HepG2 (cell line): ENCODE measurements around the gene RGS19. TPM values are rescaled to one million over a fixed set of nuclear protein-coding genes. Genes with fewer than 3 reads are reported as not detected.

Source experiments
- ATAC-seq: fragments of 200-7000 bp; cut with Tn5 transposase; 3 replicates; pipeline ENCODE4 v1.9.1; 2020; ENCODE audit warnings: mild to moderate bottlenecking, moderate library complexity
- BruUV-seq: library from RNA; stranded (reverse); fragments of 400-500 nt; replicated peaks from 2 replicates; lab custom pipeline; 2021; lab: Mats Ljungman, UMichigan
- CTCF ChIA-PET: fragments of 300-600 bp; formaldehyde crosslinking; extraction: SDS; loops from one replicate; lab custom pipeline; 2021; ENCODE audit warnings: low total read pairs, inconsistent platforms, low intra/inter-chr PET ratio; lab: Yijun Ruan, JAX
- POLR2A ChIA-PET: fragments of 350-600 bp; sonication (Branson Sonifier 250); formaldehyde crosslinking; loops from one replicate; lab custom pipeline; 2020; ENCODE audit warnings: antibody characterized with exemption, inconsistent platforms; lab: Yijun Ruan, JAX
- DNase-seq: peaks from one replicate; pipeline ENCODE4 v3.0.0-alpha.2; 2015; ENCODE audit warnings: low spot score
- FAIRE-seq: peaks from 3 replicates; lab custom pipeline; 2011; peaks lifted over from hg19 to GRCh38; lab: Jason Lieb, UNC
- H2AFZ ChIP-seq: one replicate; pipeline ENCODE4 v1.6.1; 2011; ENCODE audit warnings: low read length, inconsistent platforms
- H3K27ac ChIP-seq: fragments of 300-600 bp; 3 replicates; pipeline ENCODE4 v1.8.0; 2011; ENCODE audit warnings: mixed run types, mild to moderate bottlenecking, mixed read lengths, low read length, inconsistent platforms; ENCODE audit not compliant: insufficient read depth; ENCODE audit errors: extremely low read length
- H3K27me3 ChIP-seq, 2 experiments: fragments of 200-600 bp in 1 of 2; 2 replicates in 1 of 2; 3 replicates in 1 of 2; pipeline versions ENCODE4 v1.6.0 to v1.8.0; 2011; ENCODE audit warnings: low read length in 2 of 2, mild to moderate bottlenecking in 2 of 2, moderate library complexity in 2 of 2, inconsistent platforms in 1 of 2; ENCODE audit not compliant: insufficient read depth in 2 of 2, control insufficient read depth in 1 of 2
- H3K36me3 ChIP-seq, 2 experiments: fragments of 200-600 bp in 1 of 2; replicated peaks in 1 of 2; 2 replicates in 1 of 2; 3 replicates in 1 of 2; pipeline versions ENCODE4 v1.5.1 to v1.8.0; 2011; ENCODE audit warnings: low read length in 2 of 2, inconsistent platforms in 1 of 2; ENCODE audit not compliant: insufficient read depth in 2 of 2, control insufficient read depth in 1 of 2
- H3K4me1 ChIP-seq: 2 replicates; pipeline ENCODE4 v1.5.1; 2012; ENCODE audit warnings: low read length, inconsistent platforms; ENCODE audit not compliant: insufficient read depth
- H3K4me2 ChIP-seq: 2 replicates; pipeline ENCODE4 v1.6.0; 2011; ENCODE audit warnings: low read depth, low read length, inconsistent platforms
- H3K4me3 ChIP-seq, 3 experiments: fragments of 200-600 bp in 1 of 3; sonication (generic), shearing (Covaris generic) in 1 of 3; replicated peaks in 1 of 3; 2 replicates each; pipeline ENCODE4 v1.5.1; 2011 to 2016; ENCODE audit warnings: low read length in 3 of 3, inconsistent platforms in 2 of 3, low read depth in 2 of 3, mild to moderate bottlenecking in 2 of 3, control low read depth in 1 of 3, mixed read lengths in 1 of 3; ENCODE audit not compliant: insufficient read depth in 1 of 3
- H3K79me2 ChIP-seq: one replicate; pipeline ENCODE4 v1.6.1; 2011; ENCODE audit warnings: low read length, inconsistent platforms; ENCODE audit not compliant: insufficient read depth
- H3K9ac ChIP-seq: 2 replicates; pipeline ENCODE4 v1.6.0; 2011; ENCODE audit warnings: mild to moderate bottlenecking, low read depth, low read length, inconsistent platforms; ENCODE audit not compliant: insufficient read depth
- H3K9me3 ChIP-seq: 2 replicates; pipeline ENCODE4 v1.5.1; 2012; ENCODE audit warnings: mild to moderate bottlenecking, low read length
- H4K20me1 ChIP-seq: 2 replicates; pipeline ENCODE4 v1.6.0; 2011; ENCODE audit warnings: inconsistent platforms, mild to moderate bottlenecking, low read length, moderate library complexity; ENCODE audit not compliant: insufficient read depth
- CC2D1A ChIP-seq: sonication (generic); formaldehyde crosslinking; IDR thresholded peaks from 2 replicates; pipeline ENCODE4 v1.8.1; 2023; ENCODE audit warnings: mild to moderate bottlenecking, missing genetic modification reagents
- MAZ ChIP-seq, 2 experiments: sonication (generic) in 1 of 2; formaldehyde crosslinking in 1 of 2; IDR thresholded peaks; 2 replicates each; pipeline versions ENCODE4 v1.5.0 to v1.6.1; 2012 to 2020; ENCODE audit warnings: low read depth in 2 of 2, mild to moderate bottlenecking in 2 of 2, borderline replicate concordance in 1 of 2, improper control_type of control experiment in 1 of 2, low read length in 1 of 2, missing genetic modification reagents in 1 of 2, moderate library complexity in 1 of 2
- MLLT10 ChIP-seq: sonication (generic); formaldehyde crosslinking; IDR thresholded peaks from 2 replicates; pipeline ENCODE4 v1.4.0; 2020; ENCODE audit warnings: missing genetic modification reagents
- MTF2 ChIP-seq: sonication (generic); formaldehyde crosslinking; IDR thresholded peaks from 2 replicates; pipeline ENCODE4 v1.5.0; 2020; ENCODE audit warnings: missing genetic modification reagents, borderline replicate concordance
- SALL1 ChIP-seq: sonication (generic); formaldehyde crosslinking; IDR thresholded peaks from 2 replicates; pipeline ENCODE4 v1.8.0; 2022; ENCODE audit warnings: mild to moderate bottlenecking, missing genetic modification reagents
- ZNF225 ChIP-seq: sonication (generic); formaldehyde crosslinking; IDR thresholded peaks from 2 replicates; pipeline ENCODE4 v1.4.0; 2020; ENCODE audit warnings: mild to moderate bottlenecking, missing genetic modification reagents
- ZNF251 ChIP-seq: sonication (generic); formaldehyde crosslinking; IDR thresholded peaks from 2 replicates; pipeline ENCODE4 v1.9.0; 2021; ENCODE audit warnings: mild to moderate bottlenecking, missing genetic modification reagents
- ZNF317 ChIP-seq: sonication (generic); formaldehyde crosslinking; IDR thresholded peaks from 2 replicates; pipeline ENCODE4 v1.5.0; 2020; ENCODE audit warnings: mild to moderate bottlenecking, missing genetic modification reagents
- ZNF383 ChIP-seq: sonication (generic); formaldehyde crosslinking; IDR thresholded peaks from 2 replicates; pipeline ENCODE4 v1.4.0; 2020; ENCODE audit warnings: missing genetic modification reagents, mild to moderate bottlenecking, borderline replicate concordance
- ZNF446 ChIP-seq: sonication (generic); formaldehyde crosslinking; IDR thresholded peaks from 2 replicates; pipeline ENCODE4 v1.5.0; 2020; ENCODE audit warnings: mild to moderate bottlenecking, missing genetic modification reagents
- ZNF563 ChIP-seq: sonication (generic); formaldehyde crosslinking; IDR thresholded peaks from 2 replicates; pipeline ENCODE4 v1.8.0; 2022; ENCODE audit warnings: mild to moderate bottlenecking, moderate library complexity, missing genetic modification reagents
- ZNF709 ChIP-seq: sonication (generic); formaldehyde crosslinking; IDR thresholded peaks from 2 replicates; pipeline ENCODE4 v1.5.0; 2020; ENCODE audit warnings: mild to moderate bottlenecking, missing genetic modification reagents
- WGBS: methylation state at CpG from one replicate; pipeline ENCODE4 v1.1.6; 2017; ENCODE audit warnings: low lambda C conversion rate; 5-methylcytosine and 5-hydroxymethylcytosine counted together
- in situ Hi-C: cut with HindIII; loops from 2 replicates; pipeline ENCODE4 v1.10.0; 2017; ENCODE audit warnings: low pct_unique_long_range_greater_than_20kb; ENCODE audit not compliant: extremely low pct_ligation_motif_present
- intact Hi-C: fragments of 100-400 bp; cut with micrococcal nuclease; formaldehyde crosslinking; loops from one replicate; pipeline ENCODE4 v1.10.0; 2022; ENCODE audit not compliant: unreplicated experiment
- polyA plus RNA-seq, 8 experiments: library from polyadenylated mRNA; depleted of rRNA in 3 of 8; stranded (reverse) in 7 of 8; unstranded in 1 of 8; fragments of >200 nt; fragmentation: Illumina TruSeq in 4 of 8; extraction: Trizol in 4 of 8; gene quantifications; 2 replicates each; pipeline versions ENCODE4 v1.2.1 to v1.2.3, GENCODE V29; 2011 to 2016; ENCODE audit warnings: low read depth in 4 of 8, missing spikeins in 1 of 8, mixed read lengths in 1 of 8; ENCODE audit not compliant: insufficient read depth in 1 of 8
- total RNA-seq, 5 experiments: library from RNA; depleted of rRNA; stranded (reverse); fragments of >200 nt; fragmentation: Illumina TruSeq; extraction: Trizol; gene quantifications; 2 replicates each; pipeline ENCODE4 v1.2.3, GENCODE V29; 2016; ENCODE audit warnings: low read depth in 1 of 5
- TF ChIP-seq, protein P1 (sequence below): sonication (generic); formaldehyde crosslinking; IDR thresholded peaks from 2 replicates; pipeline ENCODE4 v1.4.0; 2020; ENCODE audit warnings: low read depth, mild to moderate bottlenecking, missing genetic modification reagents
- TF ChIP-seq, protein P2 (sequence below): sonication (generic); formaldehyde crosslinking; IDR thresholded peaks from 2 replicates; pipeline ENCODE4 v1.5.0; 2020; ENCODE audit warnings: mild to moderate bottlenecking, missing genetic modification reagents
- TF ChIP-seq, protein P3 (sequence below): sonication (generic); formaldehyde crosslinking; IDR thresholded peaks from 2 replicates; pipeline ENCODE4 v1.4.0; 2020; ENCODE audit warnings: mild to moderate bottlenecking, missing genetic modification reagents, borderline replicate concordance

The RGS19 gene
- total and polyA plus RNA-seq, 2 of the 13 experiments (the other 11 are each of a cell fraction or from before 2014, with no cell fraction given): 10.7 to 11.9 TPM

GRCh38 chr20:64049878-64050260 lies 29.4 kb downstream of the RGS19 start:
- peaks cover 69% of the 10 kb centered on the region for H3K4me1 ChIP-seq
- ATAC-seq (peak; percentile 4), DNase-seq (no peak), FAIRE-seq (no peak)
- peak overlapping the region; percentile 79 for H3K9ac ChIP-seq
- H3K27me3 ChIP-seq: no peaks in the 10 kb centered on the region; a peak in 1 of 5 replicates
- peaks cover 4% of the 10 kb centered on the region for H3K79me2 ChIP-seq
- H3K27ac ChIP-seq: peak overlapping the region; percentile 68
- no peaks in the 10 kb centered on the region for H3K9me3 ChIP-seq
- ChIA-PET POLR2A (interaction anchor here (0.7 to 9.4 kb wide), 10 partner anchors 10 to 153 kb away, joined by 3 to 252 read pairs (median 6); partner anchors contain the start of genes C20orf204, PRPF6, SAMD10 and TCEA2), CTCF (no interaction called here)
- intact Hi-C loops: loop anchor here (1.0 kb wide), 1 partner anchor 26 kb away; no protein-coding TSS in a partner anchor
- in situ Hi-C loops: no loop called here
- no peak overlapping the region for H2AFZ ChIP-seq
- H3K4me2 ChIP-seq: peak overlapping the region; percentile 98
- BruUV-seq: no TSS peak
- H3K4me3 ChIP-seq: peak overlapping the region; percentile 65 to 88 (median 77)
- no peaks in the 10 kb centered on the region for H4K20me1 ChIP-seq
- no peaks in the 10 kb centered on the region for H3K36me3 ChIP-seq
- WGBS: 4% methylated on average over 8 of the region's 16 CpGs
- no peak for TF ChIP-seq MAZ (IDR thresholded peaks at IDR 0.05; ENCODE audit: borderline replicate concordance, low read depth, low read length)
- TF ChIP-seq MAZ (CRISPR knock-in tag; IDR thresholded peaks at IDR 0.05; ENCODE audit: low read depth): no peak; the same call in 1 of the 2 replicates
- TF ChIP-seq, protein P1, sequence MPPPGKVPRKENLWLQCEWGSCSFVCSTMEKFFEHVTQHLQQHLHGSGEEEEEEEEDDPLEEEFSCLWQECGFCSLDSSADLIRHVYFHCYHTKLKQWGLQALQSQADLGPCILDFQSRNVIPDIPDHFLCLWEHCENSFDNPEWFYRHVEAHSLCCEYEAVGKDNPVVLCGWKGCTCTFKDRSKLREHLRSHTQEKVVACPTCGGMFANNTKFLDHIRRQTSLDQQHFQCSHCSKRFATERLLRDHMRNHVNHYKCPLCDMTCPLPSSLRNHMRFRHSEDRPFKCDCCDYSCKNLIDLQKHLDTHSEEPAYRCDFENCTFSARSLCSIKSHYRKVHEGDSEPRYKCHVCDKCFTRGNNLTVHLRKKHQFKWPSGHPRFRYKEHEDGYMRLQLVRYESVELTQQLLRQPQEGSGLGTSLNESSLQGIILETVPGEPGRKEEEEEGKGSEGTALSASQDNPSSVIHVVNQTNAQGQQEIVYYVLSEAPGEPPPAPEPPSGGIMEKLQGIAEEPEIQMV (CRISPR knock-in tag): 0 out of 2 replicates have a peak, but pooled peaks have one; percentile 4
- no peak; the same call in 1 of the 2 replicates for TF ChIP-seq ZNF317 (CRISPR knock-in tag)
- TF ChIP-seq, protein P2, sequence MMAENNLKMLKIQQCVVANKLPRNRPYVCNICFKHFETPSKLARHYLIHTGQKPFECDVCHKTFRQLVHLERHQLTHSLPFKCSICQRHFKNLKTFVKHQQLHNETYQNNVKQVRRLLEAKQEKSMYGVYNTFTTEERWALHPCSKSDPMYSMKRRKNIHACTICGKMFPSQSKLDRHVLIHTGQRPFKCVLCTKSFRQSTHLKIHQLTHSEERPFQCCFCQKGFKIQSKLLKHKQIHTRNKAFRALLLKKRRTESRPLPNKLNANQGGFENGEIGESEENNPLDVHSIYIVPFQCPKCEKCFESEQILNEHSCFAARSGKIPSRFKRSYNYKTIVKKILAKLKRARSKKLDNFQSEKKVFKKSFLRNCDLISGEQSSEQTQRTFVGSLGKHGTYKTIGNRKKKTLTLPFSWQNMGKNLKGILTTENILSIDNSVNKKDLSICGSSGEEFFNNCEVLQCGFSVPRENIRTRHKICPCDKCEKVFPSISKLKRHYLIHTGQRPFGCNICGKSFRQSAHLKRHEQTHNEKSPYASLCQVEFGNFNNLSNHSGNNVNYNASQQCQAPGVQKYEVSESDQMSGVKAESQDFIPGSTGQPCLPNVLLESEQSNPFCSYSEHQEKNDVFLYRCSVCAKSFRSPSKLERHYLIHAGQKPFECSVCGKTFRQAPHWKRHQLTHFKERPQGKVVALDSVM (CRISPR knock-in tag): peak; percentile 82
- no peak for TF ChIP-seq MLLT10 (CRISPR knock-in tag)
- TF ChIP-seq MTF2: peak; percentile 80; the same call in 1 of the 2 replicates
- peak; percentile 65; the same call in 1 of the 2 replicates for TF ChIP-seq ZNF446 (CRISPR knock-in tag)
- TF ChIP-seq, protein P3, sequence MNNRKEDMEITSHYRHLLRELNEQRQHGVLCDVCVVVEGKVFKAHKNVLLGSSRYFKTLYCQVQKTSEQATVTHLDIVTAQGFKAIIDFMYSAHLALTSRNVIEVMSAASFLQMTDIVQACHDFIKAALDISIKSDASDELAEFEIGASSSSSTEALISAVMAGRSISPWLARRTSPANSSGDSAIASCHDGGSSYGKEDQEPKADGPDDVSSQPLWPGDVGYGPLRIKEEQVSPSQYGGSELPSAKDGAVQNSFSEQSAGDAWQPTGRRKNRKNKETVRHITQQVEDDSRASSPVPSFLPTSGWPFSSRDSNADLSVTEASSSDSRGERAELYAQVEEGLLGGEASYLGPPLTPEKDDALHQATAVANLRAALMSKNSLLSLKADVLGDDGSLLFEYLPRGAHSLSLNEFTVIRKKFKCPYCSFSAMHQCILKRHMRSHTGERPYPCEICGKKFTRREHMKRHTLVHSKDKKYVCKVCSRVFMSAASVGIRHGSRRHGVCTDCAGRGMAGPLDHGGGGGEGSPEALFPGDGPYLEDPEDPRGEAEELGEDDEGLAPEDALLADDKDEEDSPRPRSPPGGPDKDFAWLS (CRISPR knock-in tag): 0 out of 2 replicates have a peak, but pooled peaks have one; percentile 65
- TF ChIP-seq CC2D1A (CRISPR knock-in tag): no peak
- 0 out of 2 replicates have a peak, but pooled peaks have one; percentile 10 for TF ChIP-seq ZNF563 (CRISPR knock-in tag)
- TF ChIP-seq ZNF225: no peak
- peak; percentile 2; the same call in 1 of the 2 replicates for TF ChIP-seq SALL1 (CRISPR knock-in tag)
- peak; percentile 67; the same call in 1 of the 2 replicates for TF ChIP-seq ZNF383 (CRISPR knock-in tag)
- TF ChIP-seq ZNF251: peak; percentile 70; the same call in 1 of the 2 replicates
- peak; percentile 59; the same call in 1 of the 2 replicates for TF ChIP-seq ZNF709
